DMS153 (cell line): ENCODE results near the gene RHBDD1.

Experiments
- DNase-seq: peaks from one replicate; lab custom pipeline; 2025; lab: John Stamatoyannopoulos, UW

Gene RHBDD1

DNA sequence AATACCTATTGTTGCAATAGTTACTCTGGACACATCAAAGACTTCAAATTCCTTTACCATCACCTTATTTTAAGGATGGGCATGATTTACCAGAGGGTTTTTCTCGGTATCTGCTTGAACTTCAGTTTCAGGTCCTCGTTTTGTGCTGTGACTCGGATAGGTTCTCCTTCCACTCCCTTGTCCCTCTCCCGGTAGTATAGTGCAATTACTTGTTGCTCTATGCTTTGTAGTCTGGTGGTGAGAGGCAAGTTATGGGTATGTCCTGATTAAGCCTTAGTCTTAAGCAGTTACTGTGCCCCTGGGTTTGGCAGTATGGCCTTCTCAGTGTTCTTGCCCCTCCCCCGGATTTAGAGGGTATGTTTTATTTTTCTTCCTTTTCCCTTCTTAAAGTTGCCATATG lies 96.6 kb downstream of the RHBDD1 start:
- DNase-seq, result no peak

GRCh38 chr2:226934546-226935201 lies 98.8 kb downstream of the RHBDD1 start:
- DNase-seq, result no peak

DNA sequence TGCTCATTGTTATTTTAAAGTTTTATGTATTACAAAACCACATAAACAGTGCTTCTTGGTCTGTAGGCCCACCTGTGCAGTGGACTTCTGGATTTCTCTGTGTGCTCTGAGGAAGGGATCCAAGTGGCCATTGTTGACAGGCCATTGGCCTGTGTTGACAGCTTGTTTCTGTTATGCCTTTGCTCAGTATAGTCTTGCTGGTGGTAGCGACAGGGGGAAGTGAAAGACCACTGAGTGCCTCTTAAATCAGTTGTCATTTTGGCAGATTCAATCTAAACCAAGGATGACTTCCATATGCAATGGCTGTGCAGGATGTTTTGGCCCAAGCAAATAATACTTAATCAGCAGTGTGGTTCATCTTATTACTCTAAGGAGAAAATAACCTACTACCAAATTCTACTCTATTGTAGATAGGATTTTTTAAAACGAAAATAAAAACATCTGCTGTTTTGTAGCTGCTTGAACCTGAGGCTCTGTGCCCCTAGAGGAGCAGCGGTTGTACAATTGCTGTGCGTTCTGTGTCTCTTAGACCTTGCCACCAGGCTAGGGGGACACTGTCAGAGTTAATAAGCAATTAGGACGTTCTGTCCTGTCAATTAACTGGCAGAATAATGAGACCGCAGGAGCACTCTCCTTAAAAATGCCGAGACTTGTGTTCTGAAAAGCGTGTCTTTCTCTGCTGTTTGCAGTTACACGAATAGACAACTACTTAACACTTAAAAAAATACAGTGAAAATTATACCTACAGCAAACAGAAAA lies 108.2 kb downstream of the RHBDD1 start:
- DNase-seq, result no peak

DNA sequence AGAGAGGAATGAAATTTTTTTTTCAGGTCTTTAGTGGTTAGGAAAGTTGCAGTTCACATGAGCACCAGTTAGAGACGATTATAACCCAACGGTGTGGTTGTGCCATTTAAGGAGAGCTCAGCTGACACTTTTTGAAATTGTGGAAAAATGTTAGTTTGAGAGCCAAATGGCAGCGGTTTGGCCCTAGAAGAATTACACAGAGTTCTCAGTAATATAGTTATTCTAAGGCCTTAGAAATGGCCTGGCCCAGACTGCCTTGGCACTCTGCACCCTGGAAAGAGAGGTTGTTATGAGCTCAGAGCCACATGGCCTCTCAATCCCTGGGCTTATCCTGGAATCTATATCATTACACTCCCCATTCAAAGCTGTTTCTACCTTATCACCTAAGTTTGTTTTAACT lies 117.4 kb downstream of the RHBDD1 start:
- DNase-seq, result no peak

- DNase-seq, result peak; percentile 9
Observed at GRCh38 chr2:226953826-226954225, 118.0 kb downstream of the RHBDD1 start.

GRCh38 chr2:226956659-226957058 lies 120.8 kb downstream of the RHBDD1 start:
- DNase-seq, result no peak

GRCh38 chr2:226959418-226959817 lies 123.6 kb downstream of the RHBDD1 start:
- DNase-seq, result no peak

DNA sequence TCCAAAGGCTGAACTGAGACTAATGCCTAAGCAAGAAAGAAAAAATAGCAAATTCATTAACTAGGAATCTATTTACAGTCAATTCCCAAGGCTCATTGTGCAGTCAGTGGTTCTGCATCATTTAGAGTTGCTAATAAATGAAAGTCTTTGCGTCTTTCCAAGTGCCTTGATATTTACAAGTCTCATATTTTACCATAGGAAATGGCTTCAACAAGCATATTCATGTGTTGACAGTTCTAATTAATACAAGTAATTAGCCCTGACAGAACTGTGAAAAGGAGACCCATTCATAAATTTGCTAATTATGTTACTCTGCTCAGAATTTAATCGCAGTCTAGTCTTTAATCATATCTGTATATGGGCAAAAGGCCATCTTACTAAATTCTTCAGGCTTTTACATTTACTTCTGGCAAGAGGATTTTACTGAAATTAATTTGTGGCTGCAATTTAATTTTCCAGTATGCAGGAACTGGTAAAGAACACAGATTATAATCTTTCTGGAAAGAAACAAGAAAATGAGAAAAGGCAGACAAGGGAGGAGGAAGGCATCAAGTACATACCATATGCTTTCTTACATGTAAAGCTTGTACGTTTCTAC lies 126.4 kb downstream of the RHBDD1 start:
- no peak for DNase-seq

DNA sequence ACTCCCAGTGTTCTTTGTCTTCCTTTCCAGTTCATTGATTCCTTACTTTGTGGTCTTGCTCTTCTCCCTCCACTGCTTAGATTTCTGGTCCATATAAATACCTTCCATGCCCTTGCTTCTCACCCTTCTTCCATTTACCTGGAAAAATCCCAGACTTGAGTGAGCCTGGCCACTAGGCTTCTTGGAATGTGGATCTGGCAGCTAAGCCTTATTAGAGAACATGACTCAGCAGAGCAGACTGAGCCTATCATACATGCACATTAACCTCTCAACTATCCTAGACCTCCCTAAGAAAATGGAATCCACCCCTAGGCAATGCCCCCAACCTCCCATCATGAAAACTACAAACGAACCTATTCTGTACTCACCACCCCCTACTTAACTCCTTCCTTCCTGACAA lies 127.7 kb downstream of the RHBDD1 start:
- no peak for DNase-seq

DNA sequence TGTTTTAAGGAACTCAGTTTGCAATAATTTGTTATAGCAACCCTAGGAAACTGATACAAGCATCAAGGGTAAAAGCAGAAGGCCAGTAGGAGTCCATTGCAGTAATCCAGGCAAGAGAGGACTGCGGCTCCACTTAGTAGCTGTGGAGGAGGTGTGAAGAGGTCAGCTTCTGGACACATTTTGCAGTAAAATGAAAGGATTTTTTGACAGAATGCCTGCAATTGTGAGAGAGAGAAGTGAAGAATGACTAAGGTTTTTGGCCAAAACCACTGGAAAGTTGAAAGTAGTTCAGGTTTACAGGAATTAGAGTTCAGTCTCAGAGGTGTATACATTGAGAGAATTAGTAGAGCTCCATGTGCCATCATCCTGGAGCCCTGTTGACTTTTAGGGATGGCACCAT lies 129.5 kb downstream of the RHBDD1 start:
- DNase-seq, result no peak

GRCh38 chr2:226969417-226970080 lies 133.7 kb downstream of the RHBDD1 start:
- DNase-seq, result no peak

- no peak for DNase-seq
Observed at GRCh38 chr2:226970362-226970761, 134.5 kb downstream of the RHBDD1 start.

GRCh38 chr2:226971084-226971483 lies 135.2 kb downstream of the RHBDD1 start:
- DNase-seq, result no peak

DNA sequence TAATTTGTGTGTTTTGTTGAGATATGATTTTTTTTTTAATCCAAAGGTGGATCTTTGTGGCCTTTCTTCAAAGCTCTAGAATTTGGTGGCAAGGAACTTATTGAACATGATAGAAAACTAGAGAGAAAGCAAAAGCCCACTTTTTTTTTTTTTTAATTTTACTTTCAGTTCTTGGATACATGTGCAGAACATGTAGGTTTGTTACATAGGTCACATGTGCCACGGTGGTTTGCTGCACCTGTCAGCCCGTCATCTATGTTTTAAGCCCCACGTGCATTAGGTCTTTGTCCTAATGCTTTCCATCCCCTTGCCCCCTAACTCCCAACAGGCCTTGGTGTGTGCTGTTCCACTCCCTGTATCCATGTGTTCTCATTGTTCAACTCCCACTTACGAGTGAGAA lies 135.9 kb downstream of the RHBDD1 start:
- DNase-seq, result no peak

DNA sequence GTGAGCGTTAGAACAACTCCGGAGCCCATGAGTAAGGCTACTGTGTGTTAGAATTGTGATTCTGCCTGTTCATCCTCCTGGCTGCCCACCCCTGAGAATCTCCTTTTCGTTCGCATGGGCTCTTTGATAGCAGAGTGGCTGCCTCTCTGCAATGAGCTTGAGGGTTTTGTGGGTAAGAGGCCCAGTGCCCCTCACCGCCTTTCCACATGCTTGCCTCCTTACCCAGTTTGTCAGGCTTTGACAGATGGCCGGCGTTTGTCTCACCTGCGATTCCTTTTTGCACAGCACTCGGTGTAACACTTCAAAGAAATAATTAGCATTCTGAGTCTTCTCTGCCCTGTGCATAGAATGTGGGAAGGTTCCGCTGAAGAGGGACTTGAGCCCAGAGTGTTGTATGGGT lies 138.0 kb downstream of the RHBDD1 start:
- no peak for DNase-seq

DNA sequence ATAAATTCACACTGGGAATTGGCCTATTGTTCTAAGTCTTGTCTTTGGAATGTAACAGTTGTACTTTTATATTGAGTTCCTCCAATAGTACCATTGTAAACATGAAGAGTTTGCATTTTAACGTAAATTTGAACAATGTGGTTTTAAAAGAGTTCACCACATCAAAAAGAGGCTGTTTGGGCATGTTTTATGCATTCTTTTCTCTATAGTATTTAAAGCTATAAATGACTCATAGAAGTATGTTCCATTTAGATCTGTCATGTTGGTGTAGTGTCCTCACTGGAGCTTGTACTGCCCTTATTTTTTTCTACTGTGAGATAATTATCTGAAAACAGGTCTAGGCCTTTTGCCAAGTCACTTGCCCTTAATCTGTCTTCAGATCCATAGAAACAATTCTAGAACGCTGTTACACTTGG lies 141.9 kb downstream of the RHBDD1 start:
- DNase-seq, result no peak

DNA sequence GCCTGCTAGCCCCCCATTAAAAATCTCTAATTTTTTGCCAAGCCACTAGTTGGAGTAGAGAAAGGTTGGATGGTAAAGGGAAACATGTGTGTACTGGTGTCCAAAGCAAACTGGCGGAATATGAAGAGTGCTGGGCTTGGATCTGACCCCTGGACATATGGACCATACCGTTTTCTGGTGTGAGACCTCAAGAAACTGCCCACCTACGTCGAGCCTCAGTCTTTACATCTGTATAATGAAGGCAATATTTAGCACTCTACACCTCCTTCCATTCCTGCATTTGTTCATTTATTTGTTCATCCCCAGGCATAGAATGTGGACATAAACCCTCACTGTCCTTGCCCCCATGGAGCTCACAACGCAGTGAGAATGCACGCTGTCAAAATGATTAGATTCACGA lies 142.4 kb downstream of the RHBDD1 start:
- DNase-seq, result no peak

- no peak for DNase-seq
Observed at GRCh38 chr2:226979004-226979403, 143.2 kb downstream of the RHBDD1 start.

GRCh38 chr2:226981791-226982326 lies 146.0 kb downstream of the RHBDD1 start:
- DNase-seq, result no peak

DNA sequence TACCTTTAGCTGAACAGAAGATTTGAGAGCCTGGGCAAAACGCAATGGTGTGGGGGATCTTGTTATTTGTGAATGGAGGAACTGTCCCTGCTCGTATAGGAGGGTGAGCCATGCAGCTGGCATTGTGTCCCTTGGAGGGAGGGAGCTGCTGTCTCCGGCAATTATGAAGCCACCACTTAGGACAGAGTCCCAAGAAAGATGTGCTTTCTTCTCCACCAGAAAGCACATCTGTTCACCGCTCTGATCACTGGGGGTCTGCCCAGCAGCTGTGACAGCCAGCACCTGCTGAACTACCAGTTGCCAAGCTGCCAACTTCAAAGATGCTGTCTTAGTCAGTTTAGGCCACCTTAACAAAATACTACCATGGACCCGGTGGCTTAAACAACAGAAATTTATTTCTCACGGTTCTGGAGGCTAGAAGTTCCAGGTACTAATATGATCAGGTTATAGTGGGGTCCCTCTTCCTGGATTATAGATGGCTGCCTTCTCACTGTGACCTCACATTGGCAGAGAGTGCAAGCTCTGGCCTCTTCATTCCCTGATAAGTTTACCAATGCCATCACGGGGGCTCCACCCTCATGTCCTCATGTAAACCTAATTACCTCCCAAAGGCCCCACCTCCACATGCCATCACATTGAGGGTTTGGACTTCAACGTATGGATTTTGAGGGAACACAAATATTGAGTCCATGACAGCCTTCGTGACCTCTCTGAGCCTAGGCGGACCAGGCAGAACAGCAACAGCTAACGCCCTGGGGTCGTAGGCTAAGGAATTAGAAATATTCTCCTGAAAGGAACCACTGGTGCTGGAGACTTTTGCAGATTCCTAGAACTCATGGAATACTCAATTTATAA lies 148.3 kb downstream of the RHBDD1 start:
- DNase-seq, result no peak

DNA sequence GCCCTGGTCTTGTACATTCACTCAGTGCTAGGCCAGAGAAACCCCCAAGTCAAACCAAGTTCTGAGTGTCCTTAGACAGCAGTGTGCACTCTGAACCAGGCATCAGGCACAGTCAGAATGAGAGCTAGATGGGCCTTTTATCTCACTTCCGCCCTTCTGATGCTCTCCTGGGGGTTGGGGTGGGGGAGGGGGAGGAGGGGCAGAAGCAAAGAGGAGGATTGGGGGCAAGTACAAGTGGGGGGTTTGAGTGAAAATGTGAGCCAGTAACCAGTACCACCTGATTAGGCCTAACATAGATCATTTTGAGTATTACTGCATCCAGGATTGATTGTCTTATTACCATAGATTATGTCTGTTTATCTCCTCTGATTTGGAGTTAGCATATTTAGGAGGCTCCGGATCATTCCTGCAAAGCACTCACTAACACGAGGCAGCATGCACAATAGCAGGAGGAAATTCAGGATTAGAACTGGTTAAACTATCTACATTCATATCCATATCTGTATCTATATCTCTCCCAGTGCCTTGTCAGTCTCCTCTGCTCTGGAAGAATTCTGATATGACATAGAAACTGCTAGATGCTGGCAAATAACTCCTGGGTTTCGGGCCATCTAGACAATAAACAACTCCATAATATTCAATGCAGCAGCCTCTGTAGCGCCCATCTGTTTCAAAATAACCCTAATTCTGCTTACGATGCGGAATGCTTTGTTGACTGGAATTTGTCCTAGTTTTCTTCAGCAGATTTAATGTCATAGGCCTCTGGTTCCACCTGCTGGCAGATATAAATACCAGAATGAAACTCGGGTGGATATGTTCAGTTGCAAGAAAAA lies 149.1 kb downstream of the RHBDD1 start:
- peak; percentile 57 for DNase-seq
